HUES48 (cell line): ENCODE data around the gene NAB1.
"Not testable (repeated sequence)": the region's sequence is repeated elsewhere in the genome, so short reads cannot be mapped to it uniquely, and the experiment has no call there.

Experiments
- H3K27ac ChIP-seq: one replicate; pipeline ENCODE4 v1.7.0; 2013; ENCODE audit warnings: low read depth, low read length, inconsistent platforms
- H3K27me3 ChIP-seq: 2 replicates; pipeline ENCODE4 v1.6.1; 2013; ENCODE audit warnings: mild to moderate bottlenecking, low read length; ENCODE audit not compliant: control insufficient read depth, insufficient read depth
- H3K36me3 ChIP-seq: 2 replicates; pipeline ENCODE4 v1.6.1; 2013; ENCODE audit warnings: low read length; ENCODE audit not compliant: control insufficient read depth, insufficient read depth
- H3K4me1 ChIP-seq: 2 replicates; pipeline ENCODE4 v1.6.1; 2013; ENCODE audit warnings: mild to moderate bottlenecking, low read length; ENCODE audit not compliant: control insufficient read depth, insufficient read depth
- H3K4me3 ChIP-seq: 2 replicates; pipeline ENCODE4 v1.5.1; 2013; ENCODE audit warnings: mild to moderate bottlenecking, low read depth, low read length
- H3K9ac ChIP-seq: 2 replicates; pipeline ENCODE4 v1.6.1; 2013; ENCODE audit warnings: mild to moderate bottlenecking, low read depth, low read length, moderate library complexity
- H3K9me3 ChIP-seq: 2 replicates; pipeline ENCODE4 v1.6.1; 2013; ENCODE audit warnings: low read length; ENCODE audit not compliant: control insufficient read depth, insufficient read depth

The NAB1 gene

GRCh38 chr2:190694479-190694878 is 45.6 kb downstream of the NAB1 start:
- peaks cover 5% of the 10 kb centered on the region for H3K36me3 ChIP-seq
- no peaks in the 10 kb centered on the region for H3K9me3 ChIP-seq
- no peaks in the 10 kb centered on the region for H3K27me3 ChIP-seq
- H3K4me3 ChIP-seq, result no peak overlapping the region
- H3K4me1 ChIP-seq, result peaks cover 36% of the 10 kb centered on the region
- H3K27ac ChIP-seq, result no peak overlapping the region
- H3K9ac ChIP-seq, result no peak overlapping the region

DNA sequence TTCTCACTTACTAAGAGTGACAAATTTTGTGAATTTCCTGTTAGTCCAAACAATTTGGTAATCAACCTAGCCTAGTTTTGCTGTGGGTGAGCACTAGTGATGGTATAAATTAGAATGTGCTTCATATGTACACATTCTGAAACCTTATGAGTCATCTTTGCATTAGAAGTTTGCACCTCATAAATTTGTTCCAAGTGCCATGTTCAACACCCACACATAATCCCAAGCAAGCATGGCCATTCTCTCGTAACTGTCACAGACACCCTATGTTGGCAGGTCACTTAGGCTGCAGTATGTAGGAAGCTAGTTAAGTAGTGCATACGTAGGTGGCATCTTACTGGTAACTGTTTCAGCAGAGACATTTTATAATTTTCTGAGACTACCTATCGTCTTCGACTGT is 46.9 kb downstream of the NAB1 start:
- Histone ChIP-seq H3K27me3 (no peaks in the 10 kb centered on the region), H3K27ac (peak overlapping the region; percentile 15), H3K9me3 (no peaks in the 10 kb centered on the region), H3K4me1 (peaks cover 38% of the 10 kb centered on the region), H3K9ac (no peak overlapping the region), H3K4me3 (no peak overlapping the region), H3K36me3 (no peaks in the 10 kb centered on the region)

GRCh38 chr2:190696792-190697398 is 48.0 kb downstream of the NAB1 start:
- Histone ChIP-seq H3K4me1 (peaks cover 38% of the 10 kb centered on the region), H3K36me3 (no peaks in the 10 kb centered on the region), H3K27me3 (no peaks in the 10 kb centered on the region), H3K9ac (no peak overlapping the region), H3K27ac (peak overlapping the region; percentile 88), H3K9me3 (no peaks in the 10 kb centered on the region), H3K4me3 (no peak overlapping the region; the same call in 1 of the 2 replicates)

DNA sequence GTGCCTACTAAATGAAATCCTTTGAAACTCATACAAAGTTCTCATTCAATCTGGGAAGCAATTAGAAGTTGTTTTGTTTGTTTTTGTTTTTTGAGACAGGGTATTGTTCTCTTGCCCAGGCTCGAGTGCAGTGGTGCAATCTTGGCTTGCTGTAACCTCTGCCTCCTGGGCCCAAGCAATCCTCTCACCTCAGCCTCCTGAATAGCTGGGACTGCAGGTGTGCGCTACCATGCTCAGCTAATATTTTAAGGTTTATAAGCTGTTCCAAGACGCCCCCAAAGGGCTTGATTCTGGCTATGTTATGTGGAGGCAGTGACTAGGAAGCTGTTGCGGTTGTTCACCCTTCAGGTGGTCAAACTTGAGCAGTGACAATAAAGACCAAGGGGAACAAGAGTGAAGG is 48.5 kb downstream of the NAB1 start:
- peaks cover 38% of the 10 kb centered on the region for H3K4me1 ChIP-seq
- H3K27me3 ChIP-seq, result no peaks in the 10 kb centered on the region
- H3K9ac ChIP-seq, result no peak overlapping the region
- no peaks in the 10 kb centered on the region for H3K9me3 ChIP-seq
- no peaks in the 10 kb centered on the region for H3K36me3 ChIP-seq
- H3K4me3 ChIP-seq, result no peak overlapping the region
- H3K27ac ChIP-seq, result peak overlapping the region; percentile 88

DNA sequence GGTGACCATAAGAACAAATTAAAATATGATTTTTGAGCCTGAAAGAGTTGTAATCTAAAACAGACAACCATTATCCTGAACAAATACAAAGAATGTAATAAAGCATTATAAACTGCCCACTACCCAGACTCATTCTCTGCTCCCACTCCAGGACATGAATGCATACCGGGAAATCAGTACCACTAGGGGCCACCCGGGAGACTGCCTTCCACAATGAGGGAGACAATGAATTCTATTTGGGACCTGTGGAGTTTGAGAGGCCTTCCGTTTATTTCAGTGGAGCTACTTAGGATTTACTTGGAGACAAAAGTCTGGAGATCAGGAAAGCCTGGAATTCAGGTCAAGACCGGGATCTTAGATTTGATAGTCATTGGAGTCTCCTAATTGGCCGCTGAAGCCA is 50.0 kb downstream of the NAB1 start:
- no peaks in the 10 kb centered on the region for H3K36me3 ChIP-seq
- no peak overlapping the region for H3K4me3 ChIP-seq
- H3K9me3 ChIP-seq, result no peaks in the 10 kb centered on the region
- H3K27me3 ChIP-seq, result no peaks in the 10 kb centered on the region
- H3K27ac ChIP-seq, result peak overlapping the region; percentile 16
- H3K9ac ChIP-seq, result no peak overlapping the region
- H3K4me1 ChIP-seq, result peaks cover 38% of the 10 kb centered on the region

- H3K9ac ChIP-seq, result no peak overlapping the region
- no peaks in the 10 kb centered on the region for H3K9me3 ChIP-seq
- H3K27ac ChIP-seq, result no peak overlapping the region
- H3K36me3 ChIP-seq, result no peaks in the 10 kb centered on the region
- peaks cover 28% of the 10 kb centered on the region for H3K4me1 ChIP-seq
- H3K27me3 ChIP-seq, result no peaks in the 10 kb centered on the region
- no peak overlapping the region for H3K4me3 ChIP-seq
Measured at GRCh38 chr2:190701586-190701985, 52.7 kb downstream of the NAB1 start.

GRCh38 chr2:190705280-190705679 is 56.4 kb downstream of the NAB1 start:
- Histone ChIP-seq H3K36me3 (no peaks in the 10 kb centered on the region), H3K4me3 (no peak overlapping the region), H3K9me3 (no peaks in the 10 kb centered on the region), H3K9ac (no peak overlapping the region), H3K27me3 (no peaks in the 10 kb centered on the region), H3K4me1 (no peaks in the 10 kb centered on the region), H3K27ac (no peak overlapping the region)

- H3K9me3 ChIP-seq, result no peaks in the 10 kb centered on the region
- H3K4me1 ChIP-seq, result no peaks in the 10 kb centered on the region
- no peak overlapping the region for H3K27ac ChIP-seq
- H3K36me3 ChIP-seq, result no peaks in the 10 kb centered on the region
- H3K4me3 ChIP-seq, result no peak overlapping the region
- H3K9ac ChIP-seq, result no peak overlapping the region
- no peaks in the 10 kb centered on the region for H3K27me3 ChIP-seq
Measured at GRCh38 chr2:190707726-190708125, 58.8 kb downstream of the NAB1 start.

- H3K9ac ChIP-seq, H3K36me3 ChIP-seq, H3K4me3 ChIP-seq, H3K4me1 ChIP-seq, H3K9me3 ChIP-seq, H3K27ac ChIP-seq, H3K27me3 ChIP-seq: not testable (repeated sequence)
Measured at GRCh38 chr2:190708650-190709049, 59.8 kb downstream of the NAB1 start.

DNA sequence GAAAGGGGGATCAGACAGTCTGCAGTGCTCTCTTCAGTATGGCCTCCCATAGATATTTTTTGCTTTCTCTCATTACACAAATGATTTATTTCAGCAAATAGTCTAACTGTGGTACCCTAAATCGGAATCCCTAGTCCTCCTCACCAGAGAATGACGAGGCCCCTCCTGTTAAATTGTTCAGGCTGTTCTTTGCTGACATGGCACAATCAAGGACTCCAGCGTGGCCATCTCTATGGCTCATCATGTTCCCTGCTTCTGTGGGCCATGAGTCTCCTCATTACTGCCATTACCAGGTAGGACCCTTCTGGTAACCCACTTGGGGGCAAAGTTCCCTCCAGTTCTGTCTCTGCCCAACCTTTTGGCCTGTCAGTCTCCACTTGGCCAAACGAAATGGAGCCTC is 62.2 kb downstream of the NAB1 start:
- Histone ChIP-seq H3K9ac (no peak overlapping the region), H3K4me1 (no peaks in the 10 kb centered on the region), H3K4me3 (no peak overlapping the region), H3K9me3 (no peaks in the 10 kb centered on the region), H3K36me3 (no peaks in the 10 kb centered on the region), H3K27ac (no peak overlapping the region), H3K27me3 (no peaks in the 10 kb centered on the region)

GRCh38 chr2:190713471-190713870 is 64.6 kb downstream of the NAB1 start:
- Histone ChIP-seq H3K36me3 (no peaks in the 10 kb centered on the region), H3K27me3 (no peaks in the 10 kb centered on the region), H3K4me1 (no peaks in the 10 kb centered on the region), H3K27ac (no peak overlapping the region), H3K4me3 (no peak overlapping the region), H3K9me3 (no peaks in the 10 kb centered on the region), H3K9ac (no peak overlapping the region)

- Histone ChIP-seq H3K36me3 (no peaks in the 10 kb centered on the region), H3K9me3 (no peaks in the 10 kb centered on the region), H3K4me1 (no peaks in the 10 kb centered on the region), H3K27me3 (no peaks in the 10 kb centered on the region), H3K27ac (no peak overlapping the region), H3K9ac (no peak overlapping the region), H3K4me3 (no peak overlapping the region)
Measured at GRCh38 chr2:190714958-190715357, 66.1 kb downstream of the NAB1 start.
